Measurements from ENCODE around the gene WFDC1.

Gene WFDC1

GRCh38 chr16:84299734-84300440 lies 5.2 kb downstream of the WFDC1 start:
- DNase-seq (ENCODE audit: extremely low read depth, insufficient read length), result no peak
- no peak for TF ChIP-seq CTCF (IDR thresholded peaks at IDR 0.05; ENCODE audit: insufficient read depth, low read length, poor library complexity, severe bottlenecking)
- H3K4me3 ChIP-seq (replicated peaks; ENCODE audit: low read depth, low read length), result no peak overlapping the region
- H3K36me3 ChIP-seq (ENCODE audit: control insufficient read depth, insufficient read depth, low read length), result no peaks in the 10 kb centered on the region
- no peaks in the 10 kb centered on the region; the same call in none of the 2 replicates for H3K27me3 ChIP-seq (replicated peaks; ENCODE audit: control insufficient read depth, insufficient read depth, low read length)

- no peak overlapping the region for H3K4me3 ChIP-seq (replicated peaks; ENCODE audit: low read depth, low read length)
- no peaks in the 10 kb centered on the region for H3K36me3 ChIP-seq (ENCODE audit: control insufficient read depth, insufficient read depth, low read length)
- DNase-seq (ENCODE audit: extremely low read depth, insufficient read length), result no peak
- no peaks in the 10 kb centered on the region; the same call in none of the 2 replicates for H3K27me3 ChIP-seq (replicated peaks; ENCODE audit: control insufficient read depth, insufficient read depth, low read length)
- TF ChIP-seq CTCF (IDR thresholded peaks at IDR 0.05; ENCODE audit: insufficient read depth, low read length, poor library complexity, severe bottlenecking), result no peak
Measured at GRCh38 chr16:84302111-84302954, 7.7 kb downstream of the WFDC1 start.

DNA sequence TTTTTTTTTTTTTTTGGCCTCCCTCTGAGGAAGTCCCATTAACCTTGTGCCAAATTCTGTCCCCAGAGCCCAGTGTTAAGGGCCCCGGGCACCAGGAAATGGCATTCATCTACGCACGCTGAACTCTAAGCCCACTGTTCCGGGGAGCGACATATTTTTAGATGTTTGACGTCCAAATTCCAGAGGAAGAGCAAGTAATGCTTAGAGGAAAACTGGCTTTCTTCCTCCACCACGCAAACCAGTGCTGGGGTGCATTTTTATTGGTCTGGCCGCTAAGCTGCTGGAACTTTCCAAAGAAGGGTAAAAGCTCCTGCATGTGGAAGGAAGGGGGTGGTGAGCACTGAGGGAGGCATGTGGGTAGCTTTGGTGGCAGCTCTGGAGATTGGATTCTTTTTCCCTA lies 8.3 kb downstream of the WFDC1 start:
- H3K27me3 ChIP-seq (replicated peaks; ENCODE audit: control insufficient read depth, insufficient read depth, low read length), result no peaks in the 10 kb centered on the region; the same call in none of the 2 replicates
- no peak for TF ChIP-seq CTCF (IDR thresholded peaks at IDR 0.05; ENCODE audit: insufficient read depth, low read length, poor library complexity, severe bottlenecking)
- no peaks in the 10 kb centered on the region for H3K36me3 ChIP-seq (ENCODE audit: control insufficient read depth, insufficient read depth, low read length)
- no peak overlapping the region for H3K4me3 ChIP-seq (replicated peaks; ENCODE audit: low read depth, low read length)
- no peak for DNase-seq (ENCODE audit: extremely low read depth, insufficient read length)

DNA sequence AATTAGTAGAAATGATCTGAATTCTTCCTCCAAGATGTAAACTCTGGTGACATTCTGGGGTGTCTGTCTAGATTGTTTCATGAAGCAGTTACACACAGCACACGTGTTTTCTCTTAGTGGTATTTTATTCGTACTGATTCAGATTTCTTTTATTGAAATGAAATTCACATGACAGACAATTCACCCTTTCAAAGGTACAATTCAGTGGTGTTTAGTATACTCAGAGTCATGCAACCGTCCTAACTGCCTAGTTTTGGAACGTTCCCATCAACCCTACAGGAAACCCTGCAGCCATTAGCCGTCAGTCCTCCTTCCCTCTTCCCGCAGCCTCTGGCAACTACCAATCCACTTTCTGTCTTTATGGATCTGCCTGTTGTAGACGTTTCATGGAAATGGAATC lies 8.8 kb downstream of the WFDC1 start:
- DNase-seq (ENCODE audit: extremely low read depth, insufficient read length), result no peak
- Histone ChIP-seq H3K27me3 (replicated peaks; ENCODE audit: control insufficient read depth, insufficient read depth, low read length) (no peaks in the 10 kb centered on the region; the same call in none of the 2 replicates), H3K36me3 (ENCODE audit: control insufficient read depth, insufficient read depth, low read length) (no peaks in the 10 kb centered on the region), H3K4me3 (replicated peaks; ENCODE audit: low read depth, low read length) (no peak overlapping the region)
- TF ChIP-seq CTCF (IDR thresholded peaks at IDR 0.05; ENCODE audit: insufficient read depth, low read length, poor library complexity, severe bottlenecking), result no peak

GRCh38 chr16:84306564-84306963 lies 11.9 kb downstream of the WFDC1 start:
- Histone ChIP-seq H3K4me3 (replicated peaks; ENCODE audit: low read depth, low read length) (no peak overlapping the region), H3K27me3 (replicated peaks; ENCODE audit: control insufficient read depth, insufficient read depth, low read length) (no peaks in the 10 kb centered on the region; the same call in 1 of the 2 replicates), H3K36me3 (ENCODE audit: control insufficient read depth, insufficient read depth, low read length) (no peaks in the 10 kb centered on the region)
- no peak for TF ChIP-seq CTCF (IDR thresholded peaks at IDR 0.05; ENCODE audit: insufficient read depth, low read length, poor library complexity, severe bottlenecking)
- no peak for DNase-seq (ENCODE audit: extremely low read depth, insufficient read length)

Data from GM06990 (cell line).